Tibial nerve (tissue), 4 donors: Measurements from ENCODE around the gene TYMP. TPM values are rescaled to one million over a fixed set of nuclear protein-coding genes. Genes with fewer than 3 reads are reported as not detected.
A peak's percentile ranks its signal among the peaks of the same experiment; 100 is the strongest.

Experiments used
- DNase-seq, 2 donors: peaks; one replicate each; pipeline ENCODE4 v3.0.0-alpha.2; 2019; ENCODE audit warnings: low spot score in 2 of 2
- H3K27ac ChIP-seq, 4 donors: fragments of 200-600 bp; sonication (generic) in 3 of 4; one replicate each; pipeline ENCODE4 v1.5.1; 2017 to 2019; ENCODE audit warnings: mild to moderate bottlenecking in 1 of 4
- H3K27me3 ChIP-seq, 2 donors: fragments of 200-600 bp; sonication (generic) in 1 of 2; one replicate each; pipeline versions ENCODE4 v1.5.1 to v1.6.0; 2017 to 2019
- H3K36me3 ChIP-seq, 3 donors: fragments of 200-600 bp; sonication (generic); one replicate each; pipeline ENCODE4 v1.5.1; 2018 to 2019
- H3K4me1 ChIP-seq, 4 donors: fragments of 200-600 bp; sonication (generic) in 3 of 4; one replicate each; pipeline ENCODE4 v1.5.1; 2017 to 2019
- H3K4me3 ChIP-seq, 4 donors: fragments of 200-600 bp; sonication (generic) in 3 of 4; one replicate each; pipeline ENCODE4 v1.5.1; 2017 to 2019; ENCODE audit warnings: mild to moderate bottlenecking in 1 of 4, moderate library complexity in 1 of 4
- H3K9me3 ChIP-seq, 4 donors: fragments of 200-600 bp; sonication (generic) in 3 of 4; one replicate each; pipeline ENCODE4 v1.5.1; 2017 to 2019
- EP300 ChIP-seq, 2 donors: sonication (generic); formaldehyde crosslinking; IDR thresholded peaks; one replicate each; pipeline ENCODE4 v1.6.1; 2017; ENCODE audit warnings: antibody characterized with exemption in 2 of 2, mild to moderate bottlenecking in 1 of 2
- POLR2A ChIP-seq, 2 donors: fragments of 450-650 bp; IDR thresholded peaks; one replicate each; pipeline ENCODE4 v1.6.1; 2017; ENCODE audit warnings: antibody characterized with exemption in 2 of 2, mild to moderate bottlenecking in 2 of 2, moderate library complexity in 2 of 2
- WGBS, 2 donors: methylation state at CpG; one replicate each; pipeline ENCODE4 v1.1.5; 2018; 5-methylcytosine and 5-hydroxymethylcytosine counted together
- total RNA-seq, 4 donors: library from RNA; depleted of rRNA; stranded (reverse); fragments of >200 nt; gene quantifications; one replicate each; pipeline ENCODE4 v1.1.0, GENCODE V29; 2016
- TF ChIP-seq, protein P1 (sequence below), 5 experiments: fragments of 200-600 bp in 3 of 5; fragments of 450-650 bp in 2 of 5; sonication (generic) in 3 of 5; IDR thresholded peaks; one replicate each; pipeline ENCODE4 v1.5.1; 2016 to 2019; ENCODE audit warnings: antibody characterized with exemption in 5 of 5, mild to moderate bottlenecking in 3 of 5, moderate library complexity in 2 of 5

The TYMP gene
- total RNA-seq, 4 donors from 2014 or later = 33.1 to 239 (median 60.3) TPM

DNA sequence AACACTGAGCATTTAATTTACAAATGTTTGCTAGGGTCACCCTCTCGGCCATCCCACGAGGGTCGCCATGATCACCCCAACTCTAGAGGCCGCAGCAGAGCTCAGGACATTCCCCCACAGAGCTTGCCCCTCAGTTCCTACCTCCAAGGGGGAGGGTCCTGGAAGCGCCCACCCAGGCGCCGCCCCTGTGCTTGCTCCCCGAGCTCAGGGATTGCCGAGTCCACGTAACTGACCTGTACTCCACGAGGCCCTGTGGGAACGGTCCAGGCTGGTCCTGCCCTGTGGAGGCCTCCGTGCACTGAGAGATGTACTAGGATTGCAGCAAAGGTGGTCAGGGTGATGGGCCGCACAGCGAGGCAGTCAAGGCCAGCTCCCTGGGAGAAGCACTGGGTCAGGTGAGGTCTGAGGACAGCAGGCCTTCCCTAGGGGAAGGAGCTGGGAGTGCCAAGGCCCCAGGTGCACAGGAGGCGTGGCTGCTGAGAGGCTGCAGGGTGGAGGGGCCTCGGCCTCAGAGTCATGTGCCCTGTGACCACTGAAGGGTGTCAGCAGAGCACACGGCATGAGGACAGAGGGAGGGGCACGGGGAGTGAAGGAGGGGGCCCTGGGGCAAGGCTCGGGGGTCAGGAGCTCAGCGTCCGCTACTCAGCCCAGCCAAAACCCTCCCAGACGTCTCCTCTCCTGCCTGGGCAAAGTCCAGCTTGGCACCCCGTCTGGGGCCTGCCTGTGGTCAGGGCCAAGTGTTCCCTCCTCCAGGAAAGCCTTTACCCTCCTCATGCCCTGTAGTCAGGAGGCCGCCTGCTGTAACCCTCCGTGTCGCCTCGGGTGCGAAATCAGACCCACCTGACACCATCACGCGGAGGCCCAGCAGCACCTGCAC, 45.6 kb downstream of the TYMP start:
- no peak overlapping the region for H3K4me3 ChIP-seq
- TF ChIP-seq EP300 (IDR thresholded peaks at IDR 0.05) = no peak
- no peak for TF ChIP-seq POLR2A (IDR thresholded peaks at IDR 0.05)
- TF ChIP-seq, protein P1, sequence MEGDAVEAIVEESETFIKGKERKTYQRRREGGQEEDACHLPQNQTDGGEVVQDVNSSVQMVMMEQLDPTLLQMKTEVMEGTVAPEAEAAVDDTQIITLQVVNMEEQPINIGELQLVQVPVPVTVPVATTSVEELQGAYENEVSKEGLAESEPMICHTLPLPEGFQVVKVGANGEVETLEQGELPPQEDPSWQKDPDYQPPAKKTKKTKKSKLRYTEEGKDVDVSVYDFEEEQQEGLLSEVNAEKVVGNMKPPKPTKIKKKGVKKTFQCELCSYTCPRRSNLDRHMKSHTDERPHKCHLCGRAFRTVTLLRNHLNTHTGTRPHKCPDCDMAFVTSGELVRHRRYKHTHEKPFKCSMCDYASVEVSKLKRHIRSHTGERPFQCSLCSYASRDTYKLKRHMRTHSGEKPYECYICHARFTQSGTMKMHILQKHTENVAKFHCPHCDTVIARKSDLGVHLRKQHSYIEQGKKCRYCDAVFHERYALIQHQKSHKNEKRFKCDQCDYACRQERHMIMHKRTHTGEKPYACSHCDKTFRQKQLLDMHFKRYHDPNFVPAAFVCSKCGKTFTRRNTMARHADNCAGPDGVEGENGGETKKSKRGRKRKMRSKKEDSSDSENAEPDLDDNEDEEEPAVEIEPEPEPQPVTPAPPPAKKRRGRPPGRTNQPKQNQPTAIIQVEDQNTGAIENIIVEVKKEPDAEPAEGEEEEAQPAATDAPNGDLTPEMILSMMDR (IDR thresholded peaks at IDR 0.05) = no peak
- no peaks in the 10 kb centered on the region for H3K36me3 ChIP-seq
- no peaks in the 10 kb centered on the region for H3K9me3 ChIP-seq
- no peak for DNase-seq
- peaks cover 0 to 14% (median 7%) of the 10 kb centered on the region in 4 donors for H3K4me1 ChIP-seq
- 77 to 87% methylated on average over 25 to 26 of the region's 31 CpGs for WGBS, 2 donors
- peaks cover 4 to 62% of the 10 kb centered on the region in 2 donors for H3K27me3 ChIP-seq
- H3K27ac ChIP-seq = no peak overlapping the region

DNA sequence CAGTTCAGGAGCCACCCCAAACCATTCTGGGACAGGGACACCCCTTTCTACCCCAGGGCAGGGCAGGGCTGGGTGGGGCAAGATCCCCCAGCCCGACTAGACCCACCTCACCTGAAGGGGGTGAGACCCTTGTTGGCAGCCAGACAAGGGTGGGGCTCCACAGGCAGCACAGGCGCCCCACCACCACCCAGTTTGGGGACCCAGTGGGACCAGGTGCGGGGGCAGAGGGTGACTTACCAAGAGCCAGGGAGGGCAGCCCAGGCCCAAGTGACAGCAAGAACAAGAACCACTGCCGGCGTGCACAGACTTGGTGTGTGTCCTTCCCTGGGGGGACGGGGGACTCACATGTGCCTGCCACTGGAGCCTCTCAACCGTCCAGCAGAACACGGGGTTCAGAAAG, 46.3 kb downstream of the TYMP start:
- 82 to 86% methylated on average over 1 to 2 of the region's 8 CpGs for WGBS, 2 donors
- H3K36me3 ChIP-seq = no peaks in the 10 kb centered on the region
- no peaks in the 10 kb centered on the region for H3K9me3 ChIP-seq
- peaks cover 4 to 58% of the 10 kb centered on the region in 2 donors for H3K27me3 ChIP-seq
- H3K4me1 ChIP-seq = peaks cover 0 to 14% (median 7%) of the 10 kb centered on the region in 4 donors
- TF ChIP-seq, protein P1 (IDR thresholded peaks at IDR 0.05) = no peak
- TF ChIP-seq EP300 (IDR thresholded peaks at IDR 0.05) = no peak
- TF ChIP-seq POLR2A (IDR thresholded peaks at IDR 0.05) = no peak
- no peak overlapping the region for H3K27ac ChIP-seq
- DNase-seq = no peak
- H3K4me3 ChIP-seq = no peak overlapping the region

DNA sequence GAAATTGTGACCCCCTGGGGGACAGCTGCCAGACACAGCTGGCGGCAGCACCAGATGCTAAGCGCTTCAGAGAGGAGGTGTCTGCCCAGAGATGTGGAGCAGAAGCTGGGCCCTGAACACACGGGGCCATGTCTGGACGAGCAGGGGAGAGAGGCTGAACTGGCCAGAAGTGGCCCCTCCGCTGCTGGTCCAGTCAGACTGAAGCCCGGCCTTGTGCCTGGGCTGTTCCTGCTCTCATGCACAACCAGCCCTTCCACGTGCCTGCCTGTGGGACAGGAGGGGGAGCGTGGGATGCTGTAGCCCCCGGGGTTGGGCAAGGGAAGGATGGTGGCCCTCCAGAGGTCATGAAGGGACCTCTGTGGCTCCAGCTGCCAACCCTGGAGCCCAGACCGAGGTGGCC, 46.7 kb downstream of the TYMP start:
- H3K27me3 ChIP-seq = peaks cover 4 to 58% of the 10 kb centered on the region in 2 donors

DNA sequence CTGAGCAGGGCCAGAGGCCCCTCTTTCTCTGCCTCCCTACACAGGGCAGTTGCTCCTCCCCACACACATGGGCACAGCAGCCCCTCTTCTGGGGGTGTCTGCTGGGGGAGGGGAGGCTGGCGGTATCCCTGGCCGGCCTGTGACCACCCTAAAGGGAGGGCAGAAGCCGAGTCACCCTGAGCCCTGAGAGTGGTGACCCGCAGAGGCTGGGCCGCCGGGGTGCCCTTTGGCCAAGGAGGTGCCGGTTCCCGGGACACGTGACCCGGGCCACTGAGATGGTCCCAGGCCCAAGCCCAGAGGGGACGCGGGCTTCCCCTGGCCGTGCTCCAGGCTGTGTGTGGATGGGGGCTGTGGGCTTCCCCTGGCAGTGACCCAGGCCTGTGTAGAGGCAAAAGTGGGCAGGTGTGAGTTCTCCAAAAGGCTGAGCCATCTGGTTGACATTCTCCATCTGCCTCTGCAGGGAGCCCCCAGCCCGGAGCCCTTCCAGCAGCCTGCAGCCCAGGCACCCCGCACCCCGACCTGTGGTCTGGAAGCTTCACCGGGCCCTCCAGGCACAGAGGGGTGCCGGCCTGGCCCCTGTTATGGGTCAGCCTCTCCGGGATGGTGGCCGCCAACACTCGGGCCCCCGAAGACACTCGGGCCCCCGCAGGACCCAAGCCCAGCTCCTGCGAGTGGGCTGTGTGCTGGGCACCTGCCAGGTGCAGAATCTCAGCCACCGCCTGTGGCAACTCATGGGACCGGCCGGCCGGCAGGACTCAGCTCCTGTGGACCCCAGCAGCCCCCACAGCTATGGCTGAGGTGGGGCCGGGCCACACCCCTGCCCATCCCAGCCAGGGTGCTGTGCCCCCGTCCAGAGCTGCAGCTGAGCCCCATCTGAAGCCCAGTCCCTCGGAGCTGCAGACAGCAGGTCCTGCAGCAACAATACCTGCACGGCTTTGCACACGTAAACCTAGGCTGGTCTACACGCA, 47.4 kb downstream of the TYMP start:
- peaks cover 0 to 14% (median 7%) of the 10 kb centered on the region in 4 donors for H3K4me1 ChIP-seq
- no peak for DNase-seq
- no peaks in the 10 kb centered on the region for H3K9me3 ChIP-seq
- peaks cover 4 to 58% of the 10 kb centered on the region in 2 donors for H3K27me3 ChIP-seq
- no peaks in the 10 kb centered on the region for H3K36me3 ChIP-seq
- H3K4me3 ChIP-seq = peak overlapping the region in 1 of 4 donors; percentile 43
- TF ChIP-seq POLR2A (IDR thresholded peaks at IDR 0.05) = no peak
- no peak for TF ChIP-seq EP300 (IDR thresholded peaks at IDR 0.05)
- TF ChIP-seq, protein P1 (IDR thresholded peaks at IDR 0.05) = no peak
- 74 to 76% methylated on average over 18 to 22 of the region's 35 CpGs for whole genome bisulfite sequencing, 2 donors
- peak overlapping the region in 1 of 4 donors; percentile 45 for H3K27ac ChIP-seq

More for the DNA sequence above, 46.7 kb downstream of the TYMP start:
- Histone ChIP-seq H3K27ac (no peak overlapping the region), H3K36me3 (no peaks in the 10 kb centered on the region), H3K4me1 (peaks cover 0 to 14% (median 7%) of the 10 kb centered on the region in 4 donors), H3K4me3 (no peak overlapping the region), H3K9me3 (no peaks in the 10 kb centered on the region)
- DNase-seq = no peak
- WGBS, 2 donors = 77 to 79% methylated on average over 8 to 10 of the region's 10 CpGs
- TF ChIP-seq POLR2A (IDR thresholded peaks at IDR 0.05) = no peak

DNA sequence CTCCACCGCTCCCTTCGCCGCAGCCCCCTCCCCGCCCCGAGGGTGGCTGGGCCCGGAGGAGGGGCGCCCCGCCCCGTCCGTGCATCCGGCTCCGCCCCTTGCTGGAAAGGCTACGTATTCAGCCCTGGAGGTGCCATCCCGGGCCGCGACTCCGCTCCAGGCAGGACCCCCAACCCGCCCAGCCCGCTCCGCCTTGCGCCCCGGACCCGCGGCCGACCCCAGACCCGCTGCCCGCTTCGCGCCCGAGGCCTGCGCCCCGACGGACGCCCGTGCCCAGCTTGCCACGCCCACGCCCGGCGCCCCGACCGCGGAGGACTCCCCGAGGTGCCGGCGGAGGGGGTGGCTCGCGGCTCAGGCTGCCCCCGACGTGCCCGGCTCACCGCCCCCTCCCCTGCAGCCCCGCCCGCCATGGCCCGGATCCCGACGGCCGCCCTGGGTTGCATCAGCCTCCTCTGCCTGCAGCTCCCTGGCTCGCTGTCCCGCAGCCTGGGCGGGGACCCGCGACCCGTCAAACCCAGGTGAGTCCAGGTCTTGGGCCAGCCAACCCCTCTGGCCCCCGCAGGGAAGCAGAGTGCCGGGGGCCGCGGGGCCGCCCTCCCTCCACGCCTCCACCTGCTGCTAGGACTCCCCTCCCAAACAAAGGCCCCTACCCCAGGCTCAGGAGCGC, 48.2 kb downstream of the TYMP start, which contains the start of gene ADM2:
TSS of gene ADM2 (plus strand) at position 104 of the 667 bp plus-strand sequence. CDS start at position 409, 305 bp downstream.
- WGBS, 2 donors = 7 to 10% methylated on average over 8 to 11 of the region's 70 CpGs
- peaks cover 4 to 58% of the 10 kb centered on the region in 2 donors for H3K27me3 ChIP-seq
- DNase-seq = no peak

More for the DNA sequence above, 48.2 kb downstream of the TYMP start, which contains the start of gene ADM2:
- Histone ChIP-seq H3K27ac (peak within 1 kb of the TSS in 1 of 4 donors; percentile 45), H3K4me3 (peak within 1 kb of the TSS in 2 of 4 donors; percentile 36 to 43), H3K9me3 (no peaks in the 10 kb centered on the region), H3K4me1 (peaks cover 0 to 14% (median 7%) of the 10 kb centered on the region in 4 donors), H3K36me3 (no peaks in the 10 kb centered on the region)
- TF ChIP-seq EP300 (IDR thresholded peaks at IDR 0.05) (no peak), POLR2A (IDR thresholded peaks at IDR 0.05) (no peak)
- TF ChIP-seq, protein P1 (IDR thresholded peaks at IDR 0.05) = no peak
